NCI-H2196 (cell line): Measurements from ENCODE around the gene PDIA3.
"Not testable (repeated sequence)": the region's sequence is repeated elsewhere in the genome, so short reads cannot be mapped to it uniquely, and the experiment has no call there.

Source experiments
- DNase-seq: peaks from one replicate; lab custom pipeline; 2025; ENCODE audit not compliant: unreplicated experiment; lab: John Stamatoyannopoulos, UW

The PDIA3 gene

GRCh38 chr15:43808960-43809678 lies 62.9 kb downstream of the PDIA3 start:
- DNase-seq: no peak

GRCh38 chr15:43815064-43815463 lies 68.8 kb downstream of the PDIA3 start:
- not testable (repeated sequence) for DNase-seq

GRCh38 chr15:43821505-43821904 lies 75.3 kb downstream of the PDIA3 start:
- DNase-seq: no peak
